ENCODE measurements around the gene CYP4F11.
"Not testable (repeated sequence)": the region's sequence is repeated elsewhere in the genome, so short reads cannot be mapped to it uniquely, and the experiment has no call there.

Gene CYP4F11

DNA sequence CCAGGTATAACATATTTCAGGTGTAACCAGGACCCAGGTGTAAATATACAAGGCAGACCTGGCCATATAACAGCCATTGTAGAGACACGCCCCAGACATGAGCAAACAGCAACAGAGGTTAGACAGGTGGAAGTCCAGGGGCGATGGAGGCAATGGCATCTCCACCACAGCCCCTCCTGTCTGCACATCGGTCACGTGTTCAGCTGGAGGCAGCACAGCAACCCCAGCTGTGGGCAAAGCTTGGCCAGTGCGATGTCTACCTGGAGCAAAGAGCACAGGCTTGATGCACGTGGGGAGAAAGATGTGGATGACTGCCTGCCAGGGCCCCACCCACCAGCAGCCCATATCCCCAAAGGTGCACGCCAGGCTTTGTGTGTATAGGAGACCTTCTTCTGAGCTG lies 40.9 kb downstream of the CYP4F11 start:
- Histone ChIP-seq H3K4me3 (IDR thresholded peaks at IDR 0.05; ENCODE audit: insufficient read depth, low read depth, low read length) (no peak overlapping the region), H3K27ac (no peak overlapping the region), H3K79me2 (ENCODE audit: insufficient read depth, low read depth) (no peaks in the 10 kb centered on the region), H2AFZ (ENCODE audit: low read depth) (no peak overlapping the region), H4K20me1 (ENCODE audit: insufficient read depth) (no peaks in the 10 kb centered on the region), H3K36me3 (ENCODE audit: insufficient read depth) (no peaks in the 10 kb centered on the region), H3K4me2 (no peak overlapping the region), H3K9ac (no peak overlapping the region), H3K4me1 (ENCODE audit: low read depth, poor library complexity, severe bottlenecking) (no peaks in the 10 kb centered on the region), H3K27me3 (ENCODE audit: insufficient read depth, low read depth) (no peaks in the 10 kb centered on the region)
- TF ChIP-seq, protein P1, sequence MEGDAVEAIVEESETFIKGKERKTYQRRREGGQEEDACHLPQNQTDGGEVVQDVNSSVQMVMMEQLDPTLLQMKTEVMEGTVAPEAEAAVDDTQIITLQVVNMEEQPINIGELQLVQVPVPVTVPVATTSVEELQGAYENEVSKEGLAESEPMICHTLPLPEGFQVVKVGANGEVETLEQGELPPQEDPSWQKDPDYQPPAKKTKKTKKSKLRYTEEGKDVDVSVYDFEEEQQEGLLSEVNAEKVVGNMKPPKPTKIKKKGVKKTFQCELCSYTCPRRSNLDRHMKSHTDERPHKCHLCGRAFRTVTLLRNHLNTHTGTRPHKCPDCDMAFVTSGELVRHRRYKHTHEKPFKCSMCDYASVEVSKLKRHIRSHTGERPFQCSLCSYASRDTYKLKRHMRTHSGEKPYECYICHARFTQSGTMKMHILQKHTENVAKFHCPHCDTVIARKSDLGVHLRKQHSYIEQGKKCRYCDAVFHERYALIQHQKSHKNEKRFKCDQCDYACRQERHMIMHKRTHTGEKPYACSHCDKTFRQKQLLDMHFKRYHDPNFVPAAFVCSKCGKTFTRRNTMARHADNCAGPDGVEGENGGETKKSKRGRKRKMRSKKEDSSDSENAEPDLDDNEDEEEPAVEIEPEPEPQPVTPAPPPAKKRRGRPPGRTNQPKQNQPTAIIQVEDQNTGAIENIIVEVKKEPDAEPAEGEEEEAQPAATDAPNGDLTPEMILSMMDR (conservative IDR thresholded peaks at IDR 0.05; ENCODE audit: low read depth, low read length), result no peak

DNA sequence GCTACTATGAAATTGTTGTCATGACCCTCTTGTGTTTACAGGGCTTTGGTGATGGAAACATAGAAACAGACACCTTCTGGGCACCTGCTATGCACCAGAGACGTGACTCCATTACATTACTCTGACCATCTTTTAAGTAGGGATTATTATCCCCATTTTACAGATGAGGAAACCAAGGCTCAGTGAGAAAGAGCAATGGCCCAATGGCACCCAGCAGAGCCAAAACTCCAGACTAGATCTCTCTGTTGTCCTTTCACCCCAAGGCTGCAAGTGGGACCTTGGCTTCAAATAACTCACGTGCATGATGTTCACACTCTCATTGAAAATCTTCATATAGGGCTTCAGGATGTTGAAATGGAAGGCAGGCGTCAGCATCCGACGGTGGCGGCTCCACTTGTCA lies 42.3 kb downstream of the CYP4F11 start:
- H4K20me1 ChIP-seq (ENCODE audit: insufficient read depth), result no peaks in the 10 kb centered on the region
- H2AFZ ChIP-seq (ENCODE audit: low read depth), result no peak overlapping the region
- no peaks in the 10 kb centered on the region for H3K4me1 ChIP-seq (ENCODE audit: low read depth, poor library complexity, severe bottlenecking)
- H3K27ac ChIP-seq, result no peak overlapping the region
- H3K4me2 ChIP-seq, result no peak overlapping the region
- no peak overlapping the region for H3K9ac ChIP-seq
- H3K36me3 ChIP-seq (ENCODE audit: insufficient read depth), result no peaks in the 10 kb centered on the region
- no peak overlapping the region for H3K4me3 ChIP-seq (IDR thresholded peaks at IDR 0.05; ENCODE audit: insufficient read depth, low read depth, low read length)
- TF ChIP-seq, protein P1 (conservative IDR thresholded peaks at IDR 0.05; ENCODE audit: low read depth, low read length), result no peak
- H3K79me2 ChIP-seq (ENCODE audit: insufficient read depth, low read depth), result no peaks in the 10 kb centered on the region
- no peaks in the 10 kb centered on the region for H3K27me3 ChIP-seq (ENCODE audit: insufficient read depth, low read depth)

DNA sequence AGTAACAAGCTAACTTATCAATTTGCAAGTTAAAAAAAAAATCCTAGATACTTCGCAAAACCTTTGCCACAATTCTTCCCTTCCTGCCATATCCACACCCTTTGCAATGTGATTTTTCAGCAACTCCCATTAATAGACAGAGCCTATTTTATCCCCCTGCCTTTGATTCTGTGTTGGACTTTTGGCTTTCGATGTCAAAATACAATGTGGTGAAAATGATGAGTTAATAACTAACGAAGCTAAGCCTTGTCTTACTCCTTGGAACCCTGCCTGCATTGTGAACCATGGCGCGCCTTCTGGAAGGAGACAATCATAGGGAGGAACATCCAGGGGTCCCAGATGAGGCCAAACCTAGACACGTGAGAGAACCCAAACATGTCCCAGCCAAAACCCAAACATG lies 42.9 kb downstream of the CYP4F11 start:
- Histone ChIP-seq H2AFZ (ENCODE audit: low read depth) (no peak overlapping the region), H3K4me2 (no peak overlapping the region), H3K27ac (no peak overlapping the region), H3K4me1 (ENCODE audit: low read depth, poor library complexity, severe bottlenecking) (no peaks in the 10 kb centered on the region), H3K27me3 (ENCODE audit: insufficient read depth, low read depth) (no peaks in the 10 kb centered on the region), H3K4me3 (IDR thresholded peaks at IDR 0.05; ENCODE audit: insufficient read depth, low read depth, low read length) (no peak overlapping the region), H3K36me3 (ENCODE audit: insufficient read depth) (no peaks in the 10 kb centered on the region), H3K9ac (no peak overlapping the region), H4K20me1 (ENCODE audit: insufficient read depth) (no peaks in the 10 kb centered on the region), H3K79me2 (ENCODE audit: insufficient read depth, low read depth) (no peaks in the 10 kb centered on the region)
- TF ChIP-seq, protein P1 (conservative IDR thresholded peaks at IDR 0.05; ENCODE audit: low read depth, low read length), result no peak

DNA sequence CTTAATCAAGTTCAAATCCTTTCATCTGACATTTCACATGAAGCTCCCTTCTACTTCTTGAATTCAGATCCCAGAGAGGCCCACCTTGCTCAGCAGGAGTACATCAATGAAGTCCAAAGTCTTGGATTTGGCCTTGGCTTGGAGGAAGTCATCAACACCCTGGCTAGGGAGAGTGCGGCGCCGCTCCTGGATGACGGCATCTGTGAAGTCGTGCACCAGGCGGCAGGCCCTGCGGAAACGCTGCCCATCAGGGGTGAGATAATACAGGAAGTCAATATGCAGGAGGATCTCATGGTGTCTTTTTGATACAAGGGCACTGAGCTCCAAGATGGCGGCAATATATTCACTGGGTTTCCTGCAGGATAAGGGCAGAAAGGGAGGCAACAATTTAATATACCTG lies 45.0 kb downstream of the CYP4F11 start:
- not testable (repeated sequence) for H2AFZ ChIP-seq (ENCODE audit: low read depth); H3K4me2 ChIP-seq; H3K4me1 ChIP-seq (ENCODE audit: low read depth, poor library complexity, severe bottlenecking); H3K9ac ChIP-seq; H3K4me3 ChIP-seq (IDR thresholded peaks at IDR 0.05; ENCODE audit: insufficient read depth, low read depth, low read length); H4K20me1 ChIP-seq (ENCODE audit: insufficient read depth); H3K27ac ChIP-seq; H3K79me2 ChIP-seq (ENCODE audit: insufficient read depth, low read depth); H3K27me3 ChIP-seq (ENCODE audit: insufficient read depth, low read depth); H3K36me3 ChIP-seq (ENCODE audit: insufficient read depth)

DNA sequence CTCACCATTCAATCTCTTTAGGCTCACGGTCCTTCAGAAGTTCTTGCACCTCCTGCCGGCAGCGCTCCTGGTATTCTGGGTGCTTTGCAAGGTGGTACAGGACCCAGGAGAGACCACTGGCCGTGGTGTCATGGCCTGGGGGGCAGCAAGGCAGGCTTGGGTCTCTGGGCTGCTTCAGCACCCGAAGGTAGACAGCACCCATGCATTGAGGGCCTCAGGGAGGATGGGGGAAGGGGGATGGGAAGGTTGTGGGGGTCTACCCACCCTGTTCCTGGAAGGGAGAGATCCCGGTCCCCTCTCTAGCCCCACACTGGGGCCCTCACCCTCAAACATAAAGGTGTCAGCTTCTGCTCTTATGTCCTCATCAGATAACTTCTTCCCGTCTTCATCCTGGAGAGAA lies 48.4 kb downstream of the CYP4F11 start:
- Histone ChIP-seq H3K27ac (no peak overlapping the region), H3K4me1 (ENCODE audit: low read depth, poor library complexity, severe bottlenecking) (no peaks in the 10 kb centered on the region), H3K9ac (no peak overlapping the region), H3K4me2 (no peak overlapping the region), H2AFZ (ENCODE audit: low read depth) (no peak overlapping the region), H3K36me3 (ENCODE audit: insufficient read depth) (no peaks in the 10 kb centered on the region), H3K4me3 (IDR thresholded peaks at IDR 0.05; ENCODE audit: insufficient read depth, low read depth, low read length) (no peak overlapping the region), H4K20me1 (ENCODE audit: insufficient read depth) (no peaks in the 10 kb centered on the region), H3K27me3 (ENCODE audit: insufficient read depth, low read depth) (peaks cover 6% of the 10 kb centered on the region; the same call in 1 of the 2 replicates), H3K79me2 (ENCODE audit: insufficient read depth, low read depth) (no peaks in the 10 kb centered on the region)
- TF ChIP-seq, protein P1 (conservative IDR thresholded peaks at IDR 0.05; ENCODE audit: low read depth, low read length), result no peak
